GM06990 (cell line): Measurements from ENCODE around the gene TREH.
"Not testable (repeated sequence)": the region's sequence is repeated elsewhere in the genome, so short reads cannot be mapped to it uniquely, and the experiment has no call there.

ENCODE experiments used
- DNase-seq: peaks from one replicate; pipeline ENCODE4 v3.0.0-alpha.2; 2011; ENCODE audit not compliant: insufficient read length; ENCODE audit errors: extremely low read depth
- H3K27me3 ChIP-seq: replicated peaks from 2 replicates; pipeline ENCODE4 v1.6.0; 2011; ENCODE audit warnings: low read length; ENCODE audit not compliant: control insufficient read depth, insufficient read depth
- H3K36me3 ChIP-seq: 2 replicates; pipeline ENCODE4 v1.5.1; 2011; ENCODE audit warnings: low read length; ENCODE audit not compliant: control insufficient read depth, insufficient read depth
- H3K4me3 ChIP-seq: replicated peaks from 2 replicates; pipeline ENCODE4 v1.5.1; 2011; ENCODE audit warnings: low read depth, mild to moderate bottlenecking, control low read depth, low read length
- CTCF ChIP-seq: IDR thresholded peaks from 2 replicates; pipeline ENCODE4 v1.5.1; 2011; ENCODE audit warnings: low read length, control low read depth, mild to moderate bottlenecking, inconsistent platforms; ENCODE audit not compliant: insufficient read depth, poor library complexity, severe bottlenecking

The TREH gene

GRCh38 chr11:118689852-118690552 lies 10.6 kb upstream of the TREH start:
- peak; percentile 95 for TF ChIP-seq CTCF
- Histone ChIP-seq H3K4me3 (peak overlapping the region; percentile 47), H3K27me3 (no peaks in the 10 kb centered on the region), H3K36me3 (no peaks in the 10 kb centered on the region)
- DNase-seq: peak; percentile 78

DNA sequence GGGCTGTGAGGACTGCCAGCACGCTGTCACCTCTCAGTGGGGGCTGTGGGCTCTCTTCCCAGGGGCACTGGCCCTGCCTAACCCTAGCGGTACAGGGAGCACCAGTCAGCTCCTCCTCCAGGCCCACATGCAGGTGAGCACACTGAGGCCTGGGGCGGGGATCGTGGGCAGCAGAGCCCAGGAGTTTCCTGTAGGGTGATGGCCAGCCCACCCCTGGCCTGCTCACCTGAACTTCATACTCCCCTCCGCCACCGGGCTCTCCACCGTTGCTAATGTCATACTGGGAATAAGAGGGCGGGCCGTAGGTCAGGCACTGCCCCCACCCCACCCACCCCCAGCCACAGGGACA lies 10.0 kb upstream of the TREH start:
- TF ChIP-seq CTCF: no peak
- no peaks in the 10 kb centered on the region for H3K27me3 ChIP-seq
- no peak overlapping the region for H3K4me3 ChIP-seq
- no peak for DNase-seq
- no peaks in the 10 kb centered on the region for H3K36me3 ChIP-seq

- no peaks in the 10 kb centered on the region for H3K27me3 ChIP-seq
- no peak overlapping the region for H3K4me3 ChIP-seq
- no peak for TF ChIP-seq CTCF
- H3K36me3 ChIP-seq: no peaks in the 10 kb centered on the region
- no peak for DNase-seq
Observed at GRCh38 chr11:118688851-118689502, 9.5 kb upstream of the TREH start.

DNA sequence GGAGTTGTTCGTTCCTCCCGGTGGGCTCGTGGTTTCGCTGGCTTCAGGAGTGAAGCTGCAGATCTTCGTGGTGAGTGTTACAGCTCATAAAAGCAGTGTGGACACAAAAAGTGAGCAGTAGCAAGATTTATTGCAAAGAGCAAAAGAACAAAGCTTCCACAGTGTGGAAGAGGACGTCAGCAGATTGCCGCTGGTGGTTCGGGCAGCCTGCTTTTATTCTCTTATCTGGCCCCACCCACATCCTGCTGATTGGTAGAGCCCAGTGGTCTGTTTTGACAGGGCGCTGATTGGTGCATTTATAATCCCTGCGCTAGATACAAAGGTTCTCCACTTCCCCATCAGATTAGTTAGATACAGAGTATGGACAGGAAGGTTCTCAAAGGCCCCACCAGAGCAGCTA lies 8.9 kb upstream of the TREH start:
- H3K27me3 ChIP-seq, DNase-seq, H3K4me3 ChIP-seq, H3K36me3 ChIP-seq: not testable (repeated sequence)

DNA sequence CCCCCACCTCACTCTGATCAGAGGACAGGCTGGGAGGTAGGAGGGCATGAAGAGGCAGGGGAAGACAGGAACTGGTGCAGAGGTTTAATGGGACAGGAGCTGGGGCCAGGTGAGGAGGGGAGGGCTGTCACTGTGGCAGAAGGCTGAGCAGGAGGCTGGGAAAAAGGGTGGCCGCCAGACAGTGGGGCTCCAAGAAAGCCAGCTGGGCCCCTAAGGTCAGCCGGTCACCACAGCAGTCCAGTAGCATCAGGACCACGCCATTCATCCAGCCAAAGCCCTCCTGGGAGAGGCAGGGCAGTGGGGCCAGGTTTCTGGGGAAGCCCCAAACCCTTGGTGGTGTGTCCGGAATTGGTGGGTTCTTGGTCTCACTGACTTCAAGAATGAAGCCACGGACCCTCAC lies 8.5 kb upstream of the TREH start:
- H3K36me3 ChIP-seq: no peaks in the 10 kb centered on the region
- no peak overlapping the region for H3K4me3 ChIP-seq
- no peak for TF ChIP-seq CTCF
- no peak for DNase-seq
- no peaks in the 10 kb centered on the region for H3K27me3 ChIP-seq

DNA sequence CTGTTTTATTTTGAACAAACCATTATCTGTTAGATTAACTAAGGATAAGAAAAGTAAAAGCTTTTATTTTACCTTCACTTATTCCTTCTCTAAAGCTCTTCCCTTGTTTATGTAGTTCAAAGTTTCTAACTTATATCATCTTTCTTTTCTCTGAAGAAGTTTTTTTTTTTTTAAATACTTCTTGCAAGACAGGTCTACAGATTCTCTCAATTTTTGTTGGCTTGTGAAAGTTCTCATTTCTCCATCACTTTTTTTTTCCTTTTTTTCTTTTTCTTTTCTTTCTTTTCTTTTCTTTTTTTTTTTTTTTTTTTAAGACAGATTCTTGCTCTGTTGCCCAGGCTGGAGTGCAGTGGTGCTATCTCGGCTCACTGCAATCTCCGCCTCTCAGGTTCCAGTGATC lies 4.7 kb upstream of the TREH start:
- H3K27me3 ChIP-seq: no peaks in the 10 kb centered on the region; the same call in 1 of the 2 replicates
- H3K36me3 ChIP-seq: no peaks in the 10 kb centered on the region
- DNase-seq: no peak
- no peak for TF ChIP-seq CTCF
- H3K4me3 ChIP-seq: no peak overlapping the region

DNA sequence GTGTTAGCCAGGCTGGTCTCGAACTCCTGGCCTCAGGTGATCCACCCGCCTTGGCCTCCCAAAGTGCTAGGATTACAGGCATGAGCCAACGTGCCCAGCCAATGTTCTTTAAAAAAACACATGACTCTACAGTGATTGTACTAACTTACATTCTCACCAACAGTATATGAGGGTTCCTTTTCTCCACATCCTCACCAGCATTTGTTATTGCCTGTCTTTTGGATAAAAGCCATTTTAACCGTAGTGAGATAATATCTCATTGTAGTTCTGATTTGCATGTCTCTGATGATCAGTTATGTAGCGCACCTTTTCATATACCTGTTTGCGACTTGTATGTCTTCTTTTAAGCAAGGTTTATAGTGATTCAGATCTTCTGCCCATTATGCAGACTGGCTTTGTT lies 3.5 kb upstream of the TREH start:
- DNase-seq, H3K36me3 ChIP-seq, H3K27me3 ChIP-seq, H3K4me3 ChIP-seq: not testable (repeated sequence)
